GM18511 (cell line): ENCODE measurements around the gene MEFV.
"Not testable (repeated sequence)": the region's sequence is repeated elsewhere in the genome, so short reads cannot be mapped to it uniquely, and the experiment has no call there.

Experiments used
- ATAC-seq: cut with Tn5 transposase; IDR thresholded peaks from one replicate; pipeline ENCODE4 v1.9.1; 2021; ENCODE audit warnings: mild to moderate bottlenecking, moderate library complexity; ENCODE audit not compliant: unreplicated experiment

The MEFV gene

GRCh38 chr16:3223913-3224515 lies 32.4 kb downstream of the MEFV start:
- no peak for ATAC-seq

GRCh38 chr16:3220839-3221238 lies 35.6 kb downstream of the MEFV start:
- no peak for ATAC-seq

- ATAC-seq = no peak
Observed at GRCh38 chr16:3216263-3216640, 40.2 kb downstream of the MEFV start.

GRCh38 chr16:3215601-3216262 lies 40.7 kb downstream of the MEFV start:
- no peak for ATAC-seq

DNA sequence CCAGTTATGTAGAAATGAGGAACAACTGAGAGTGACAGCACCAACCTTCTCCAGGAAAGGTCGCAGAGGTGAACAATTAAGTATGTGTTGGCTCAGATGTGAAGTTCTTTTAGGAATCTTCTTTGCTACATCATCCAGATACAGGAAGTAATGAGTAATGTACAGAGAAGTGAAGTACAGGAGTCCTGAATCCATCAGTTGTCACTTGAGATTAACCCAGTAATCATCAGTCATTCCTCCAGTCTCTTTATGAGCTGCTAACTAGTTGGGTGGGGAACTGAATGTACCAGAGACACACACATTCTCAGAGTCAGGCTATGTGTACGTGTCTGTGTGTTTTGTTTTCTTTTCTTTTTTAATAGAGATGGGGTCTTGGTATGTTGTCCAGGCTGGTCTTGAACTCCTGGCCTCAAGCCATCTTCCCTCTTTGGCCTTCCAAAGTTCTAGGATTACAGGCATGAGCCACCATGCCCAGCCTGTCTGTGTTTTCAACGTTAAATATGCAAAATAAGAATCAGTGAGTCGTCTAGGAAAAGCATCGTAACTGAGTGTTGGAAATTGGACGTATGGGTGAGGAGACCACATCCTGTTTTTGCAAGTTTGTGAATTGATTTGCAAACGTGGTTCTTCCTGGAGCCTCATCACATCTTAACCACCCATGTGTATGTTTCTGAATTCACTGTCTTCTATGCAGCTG lies 41.4 kb downstream of the MEFV start:
- ATAC-seq = no peak

GRCh38 chr16:3212567-3212966 lies 43.9 kb downstream of the MEFV start:
- no peak for ATAC-seq

- no peak for ATAC-seq
Observed at GRCh38 chr16:3212006-3212405, 44.4 kb downstream of the MEFV start.

- no peak for ATAC-seq
Observed at GRCh38 chr16:3207086-3207953, 49.1 kb downstream of the MEFV start.

DNA sequence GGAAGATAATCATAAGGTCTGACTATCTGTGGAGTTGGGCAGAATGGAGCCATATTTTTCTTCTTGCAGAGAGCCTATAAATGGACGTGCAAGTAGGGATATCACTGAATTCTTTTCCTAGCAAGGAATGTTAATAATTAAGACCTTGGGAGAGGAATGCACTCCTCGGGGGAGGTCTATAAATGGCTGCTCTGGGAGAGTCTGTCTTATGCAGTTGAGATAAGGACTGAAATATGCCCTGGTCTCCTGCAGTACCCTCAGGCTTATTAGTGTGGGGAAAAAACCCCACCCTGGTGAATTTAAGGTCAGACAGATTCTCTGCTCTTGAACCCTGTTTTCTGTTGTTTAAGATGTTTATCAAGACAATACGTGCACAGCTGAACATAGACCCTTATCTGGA lies 50.5 kb downstream of the MEFV start:
- ATAC-seq = not testable (repeated sequence)

DNA sequence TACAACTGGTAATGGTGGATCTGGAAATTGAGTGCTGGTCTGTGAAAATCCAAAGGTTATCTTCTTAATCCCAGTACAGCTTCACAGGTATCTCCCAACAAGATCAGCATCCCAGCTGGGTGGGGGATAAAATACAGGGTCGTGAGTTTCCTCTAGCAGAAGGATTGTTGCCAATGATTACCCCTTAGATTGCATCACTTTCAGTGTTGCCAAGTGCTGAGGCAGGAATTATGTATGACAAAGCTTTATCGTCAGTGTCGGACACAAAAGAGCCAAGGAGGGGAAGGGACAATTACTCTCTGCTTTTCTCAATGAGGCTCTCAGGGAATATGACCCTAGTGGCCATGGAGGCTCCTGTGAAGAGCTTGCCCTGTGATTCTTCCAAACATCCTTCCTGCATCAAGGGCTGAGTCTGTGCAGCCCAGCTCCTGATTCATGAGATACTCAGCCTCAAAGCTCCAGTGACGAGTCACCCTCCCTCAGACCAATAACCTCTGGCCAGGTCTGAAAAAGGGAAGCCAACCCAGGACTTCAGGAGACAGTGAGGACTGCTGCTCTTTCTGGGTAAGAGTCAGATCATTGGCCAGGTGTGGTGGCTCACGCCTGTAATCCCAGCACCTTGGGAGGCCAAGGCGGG lies 53.4 kb downstream of the MEFV start:
- ATAC-seq = no peak

GRCh38 chr16:3198334-3199072 lies 57.9 kb downstream of the MEFV start:
- ATAC-seq = no peak

GRCh38 chr16:3197694-3198333 lies 58.6 kb downstream of the MEFV start:
- not testable (repeated sequence) for ATAC-seq

DNA sequence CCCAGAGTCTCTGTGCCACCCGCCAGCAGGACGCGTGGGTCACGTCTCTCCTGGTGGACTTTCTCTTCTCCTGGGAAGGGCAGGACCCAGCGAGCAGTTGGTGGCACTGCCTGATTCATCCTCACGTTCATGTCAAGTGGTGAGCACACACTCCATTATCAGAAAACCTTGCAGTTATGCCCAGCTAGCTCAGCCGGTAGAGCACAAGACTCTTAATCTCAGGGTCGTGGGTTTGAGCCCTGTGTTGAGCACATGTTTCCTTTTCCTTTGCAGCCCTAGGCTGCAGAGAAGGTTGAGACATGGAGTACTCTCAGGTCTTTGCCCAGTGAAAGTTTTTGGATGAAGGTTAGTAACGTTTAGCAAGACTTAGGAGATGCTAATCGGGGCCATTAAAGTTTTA lies 60.5 kb downstream of the MEFV start:
- ATAC-seq = no peak

- ATAC-seq = no peak
Observed at GRCh38 chr16:3194792-3195191, 61.6 kb downstream of the MEFV start.

DNA sequence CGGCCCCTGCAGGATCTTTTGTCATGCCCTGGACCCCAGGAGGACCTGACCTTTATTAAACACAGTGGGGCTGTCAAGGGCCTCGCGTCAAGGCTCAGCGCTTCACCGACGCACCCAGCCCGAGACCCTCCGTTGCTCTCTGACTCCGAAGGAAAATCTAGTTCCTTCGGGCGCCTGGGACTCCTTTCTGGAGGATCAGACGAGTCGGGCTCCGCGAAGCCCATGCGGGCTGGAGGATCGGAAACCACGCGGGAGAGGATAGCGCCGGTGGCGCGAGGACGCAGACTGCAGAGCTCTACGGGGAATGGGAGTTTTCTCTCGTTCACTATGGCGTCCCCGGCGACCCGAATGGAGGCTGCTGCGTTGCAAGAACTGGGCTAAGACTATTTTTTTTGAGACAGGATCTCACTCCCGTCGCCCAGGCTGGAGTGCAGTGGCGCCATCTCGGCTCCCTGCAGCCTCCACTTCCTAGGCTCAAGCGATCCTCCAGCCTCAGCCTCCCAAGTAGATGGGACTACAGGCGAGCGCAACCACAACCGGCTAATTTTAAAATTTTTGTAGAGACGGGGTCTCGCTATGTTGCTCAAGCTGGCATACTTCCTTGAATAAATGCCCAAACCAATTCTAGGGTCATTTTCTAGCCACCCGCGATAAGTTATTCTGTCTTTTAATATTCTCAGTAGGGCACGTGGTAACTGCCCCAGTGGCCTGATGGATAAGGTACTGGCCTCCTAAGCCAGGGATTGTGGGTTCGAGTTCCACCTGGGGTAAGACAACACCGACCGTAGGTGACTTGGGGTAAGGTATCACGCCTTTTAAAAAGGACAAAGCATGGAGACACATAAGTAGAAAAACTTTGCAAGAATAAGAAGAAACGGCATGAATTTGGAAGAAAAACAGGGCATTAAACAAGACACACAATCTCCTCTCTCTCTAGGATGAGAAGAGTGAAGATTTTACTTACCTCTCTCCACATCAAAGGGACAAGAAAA lies 62.9 kb downstream of the MEFV start:
- ATAC-seq = no peak

GRCh38 chr16:3192476-3193019 lies 63.9 kb downstream of the MEFV start:
- no peak for ATAC-seq
